ENCODE measurements around the gene MAGEE1.

GRCh38 chrX:76407795-76408194, 19.7 kb upstream of the MAGEE1 start:
- no peak for TF ChIP-seq CTCF (IDR thresholded peaks at IDR 0.05)
- no peak for TF ChIP-seq POLR2A (IDR thresholded peaks at IDR 0.05)

Measured in testis (tissue), 2 donors.